IMR-90 (cell line): ENCODE results near the gene LALBA. TPM values are rescaled to one million over a fixed set of nuclear protein-coding genes. Genes with fewer than 3 reads are reported as not detected.
"Not testable (repeated sequence)": the region's sequence is repeated elsewhere in the genome, so short reads cannot be mapped to it uniquely, and the experiment has no call there.

Experiments
- ATAC-seq: fragments of 200-7000 bp; cut with Tn5 transposase; 2 replicates; pipeline ENCODE4 v1.9.1; 2020; ENCODE audit warnings: low read depth, mild to moderate bottlenecking, moderate library complexity
- BruUV-seq: library from RNA; stranded (reverse); fragments of 400-500 nt; replicated peaks from 2 replicates; lab custom pipeline; 2021; lab: Mats Ljungman, UMichigan
- CTCF ChIA-PET: fragments of 300-600 bp; formaldehyde crosslinking; extraction: SDS; loops from one replicate; lab custom pipeline; 2021; ENCODE audit warnings: antibody characterized with exemption; lab: Yijun Ruan, JAX
- POLR2A ChIA-PET: fragments of 300-600 bp; sonication (Branson Sonifier 250); formaldehyde crosslinking; loops from one replicate; lab custom pipeline; 2022; ENCODE audit warnings: antibody characterized with exemption; ENCODE audit not compliant: unreplicated experiment; lab: Charles Lee
- DNase-seq: peaks from one replicate; pipeline ENCODE4 v3.0.0; 2013
- H2AFZ ChIP-seq: replicated peaks from 2 replicates; pipeline ENCODE3; 2013; ENCODE audit warnings: low read length, mild to moderate bottlenecking; ENCODE audit not compliant: poor library complexity
- H2AK5ac ChIP-seq: 2 replicates; pipeline ENCODE4 v1.6.1; 2013; ENCODE audit warnings: low read depth, low read length, inconsistent platforms
- H2AK9ac ChIP-seq: replicated peaks from 2 replicates; pipeline ENCODE3; 2013; ENCODE audit warnings: mild to moderate bottlenecking, low read depth, low read length, moderate library complexity; ENCODE audit not compliant: poor library complexity
- H2BK120ac ChIP-seq: 2 replicates; pipeline ENCODE4 v1.6.1; 2013; ENCODE audit warnings: low read depth, low read length, inconsistent platforms
- H2BK15ac ChIP-seq: 3 replicates; pipeline ENCODE4 v1.6.1; 2013; ENCODE audit warnings: low read depth, low read length, inconsistent platforms
- H2BK20ac ChIP-seq: 2 replicates; pipeline ENCODE4 v1.6.1; 2013; ENCODE audit warnings: low read depth, mild to moderate bottlenecking, inconsistent platforms, low read length, moderate library complexity
- H2BK5ac ChIP-seq: 2 replicates; pipeline ENCODE4 v1.6.1; 2013; ENCODE audit warnings: mild to moderate bottlenecking, low read depth, low read length, inconsistent platforms; ENCODE audit not compliant: poor library complexity, severe bottlenecking
- H3K14ac ChIP-seq: replicated peaks from 2 replicates; pipeline ENCODE4 v1.6.1; 2013; ENCODE audit warnings: low read depth, low read length, inconsistent platforms
- H3K18ac ChIP-seq: 2 replicates; pipeline ENCODE4 v1.6.1; 2013; ENCODE audit warnings: low read depth, low read length, control low read depth
- H3K23ac ChIP-seq: 2 replicates; pipeline ENCODE4 v1.6.1; 2013; ENCODE audit warnings: low read depth, low read length, inconsistent platforms
- H3K27ac ChIP-seq: 2 replicates; pipeline ENCODE4 v1.5.1; 2013; ENCODE audit warnings: mild to moderate bottlenecking, control low read depth, low read length; ENCODE audit not compliant: insufficient read depth
- H3K27me3 ChIP-seq: 2 replicates; pipeline ENCODE4 v1.6.1; 2013; ENCODE audit warnings: low read length; ENCODE audit not compliant: control insufficient read depth, insufficient read depth
- H3K36me3 ChIP-seq: 2 replicates; pipeline ENCODE4 v1.6.1; 2013; ENCODE audit warnings: low read length, mixed read lengths; ENCODE audit not compliant: control insufficient read depth, insufficient read depth
- H3K4ac ChIP-seq: 2 replicates; pipeline ENCODE4 v1.6.1; 2013; ENCODE audit warnings: low read depth, low read length, inconsistent platforms
- H3K4me1 ChIP-seq: 2 replicates; pipeline ENCODE4 v1.6.1; 2013; ENCODE audit warnings: low read length, mixed read lengths; ENCODE audit not compliant: control insufficient read depth, insufficient read depth
- H3K4me2 ChIP-seq: 2 replicates; pipeline ENCODE4 v1.6.1; 2013; ENCODE audit warnings: low read depth, mild to moderate bottlenecking, control low read depth, low read length, moderate library complexity
- H3K4me3 ChIP-seq: 2 replicates; pipeline ENCODE4 v1.5.1; 2013; ENCODE audit warnings: low read depth, mild to moderate bottlenecking, control low read depth, low read length, moderate library complexity; ENCODE audit not compliant: insufficient read depth
- H3K56ac ChIP-seq: 2 replicates; pipeline ENCODE4 v1.6.1; 2013; ENCODE audit warnings: low read length, inconsistent platforms; ENCODE audit not compliant: insufficient read depth; ENCODE audit errors: extremely low read depth
- H3K79me1 ChIP-seq, 2 experiments: 2 replicates each; pipeline ENCODE4 v1.6.1; 2013; ENCODE audit warnings: low read length in 2 of 2, inconsistent platforms in 1 of 2, low read depth in 1 of 2
- H3K9ac ChIP-seq: 2 replicates; pipeline ENCODE4 v1.6.1; 2013; ENCODE audit warnings: low read depth, low read length, control low read depth
- H3K9me1 ChIP-seq: 2 replicates; pipeline ENCODE4 v1.6.1; 2013; ENCODE audit warnings: low read length, inconsistent platforms; ENCODE audit not compliant: insufficient read depth
- H3K9me3 ChIP-seq: 2 replicates; pipeline ENCODE4 v1.6.1; 2013; ENCODE audit warnings: low read length; ENCODE audit not compliant: control insufficient read depth, insufficient read depth
- H4K20me1 ChIP-seq: 2 replicates; pipeline ENCODE4 v1.6.1; 2013; ENCODE audit warnings: low read length, inconsistent platforms; ENCODE audit not compliant: insufficient read depth
- H4K5ac ChIP-seq: 2 replicates; pipeline ENCODE4 v1.6.1; 2013; ENCODE audit warnings: mild to moderate bottlenecking, low read depth, low read length, control low read depth
- H4K8ac ChIP-seq, 2 experiments: 2 replicates each; pipeline ENCODE4 v1.6.1; 2013; ENCODE audit warnings: low read depth in 2 of 2, low read length in 2 of 2, control low read depth in 1 of 2, inconsistent platforms in 1 of 2
- H4K91ac ChIP-seq: 2 replicates; pipeline ENCODE4 v1.6.1; 2013; ENCODE audit warnings: low read depth, low read length, inconsistent platforms; ENCODE audit not compliant: insufficient read depth
- WGBS, 2 experiments: methylation state at CpG; one replicate each; pipeline versions ENCODE4 v1.1.5 to v1.1.7; 2013; ENCODE audit warnings: missing lambda C conversion rate in 2 of 2; ENCODE audit not compliant: insufficient read length in 1 of 2; ENCODE audit errors: extremely low coverage in 2 of 2; 5-methylcytosine and 5-hydroxymethylcytosine counted together
- dilution Hi-C: fragments of 300-500 bp; cut with HindIII; formaldehyde crosslinking; loops from one replicate; pipeline ENCODE4 v1.14.3; 2018; ENCODE audit warnings: low sequenced_read_pairs; ENCODE audit not compliant: unreplicated experiment
- in situ Hi-C: fragments of 300-500 bp; cut with MboI; formaldehyde crosslinking; loops from 3 replicates; pipeline ENCODE4 v1.14.3; 2019; ENCODE audit warnings: low sequenced_read_pairs, inconsistent platforms, mixed read lengths
- intact Hi-C: fragments of 100-400 bp; cut with micrococcal nuclease; formaldehyde crosslinking; loops from 2 replicates; pipeline ENCODE4 v1.10.0; 2022
- polyA plus RNA-seq, 3 experiments: library from polyadenylated mRNA; depleted of rRNA; stranded (reverse); fragments of >200 nt; gene quantifications; 2 replicates each; pipeline ENCODE4 v1.2.3, GENCODE V29; 2012; ENCODE audit warnings: low replicate concordance in 1 of 3
- total RNA-seq: library from RNA; depleted of rRNA; stranded (reverse); fragments of >200 nt; gene quantifications from 2 replicates; pipeline ENCODE4 v1.2.3, GENCODE V29; 2012

LALBA gene
- total and polyA plus RNA-seq, 2 of the 4 experiments (the other 2 are of a cell fraction): not detected

DNA sequence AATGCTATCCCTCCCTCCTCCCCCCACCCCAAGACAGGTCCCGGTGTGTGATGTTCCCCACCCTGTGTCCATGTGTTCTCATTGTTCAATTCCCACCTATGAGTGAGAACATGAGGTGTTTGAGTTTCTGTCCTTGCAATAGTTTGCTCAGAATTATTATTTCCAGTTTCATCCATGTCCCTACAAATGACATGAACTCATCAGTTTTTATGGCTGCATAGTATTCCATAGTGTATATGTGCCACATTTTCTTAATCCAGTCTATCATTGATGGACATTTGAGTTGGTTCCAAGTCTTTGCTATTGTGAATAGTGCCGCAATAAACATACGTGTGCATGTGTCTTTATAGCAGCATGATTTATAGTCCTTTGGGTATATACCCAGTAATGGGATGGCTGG lies 22.8 kb downstream of the LALBA start:
- H2BK20ac ChIP-seq, CTCF ChIA-PET, H2AK5ac ChIP-seq, intact Hi-C loops, H3K4ac ChIP-seq, H3K9me3 ChIP-seq, H3K4me3 ChIP-seq, DNase-seq, H3K27ac ChIP-seq, H3K23ac ChIP-seq, POLR2A ChIA-PET, ATAC-seq, BruUV-seq, H3K4me2 ChIP-seq, H4K8ac ChIP-seq, H3K18ac ChIP-seq, H2BK15ac ChIP-seq, H2BK120ac ChIP-seq, H3K27me3 ChIP-seq, H3K56ac ChIP-seq, H2AK9ac ChIP-seq, H3K14ac ChIP-seq, H4K91ac ChIP-seq, H3K9me1 ChIP-seq, H3K79me1 ChIP-seq, H2BK5ac ChIP-seq, H3K4me1 ChIP-seq, H4K20me1 ChIP-seq, H2AFZ ChIP-seq, dilution Hi-C loops, H3K36me3 ChIP-seq, H3K9ac ChIP-seq, H4K5ac ChIP-seq: not testable (repeated sequence)
- in situ Hi-C loops: loop anchor here (25.0 kb wide), 1 partner anchor 240 kb away; the partner anchor contains the start of gene ADCY6
- no CpG with 5 or more reads among the region's 3 CpGs for WGBS, 2 experiments
